Vagina (tissue), 2 donors: ENCODE measurements around the gene CSNK2A2.

Source experiments
- CTCF ChIP-seq, 3 experiments: fragments of 450-650 bp in 2 of 3; fragments of 200-600 bp in 1 of 3; sonication (generic) in 1 of 3; IDR thresholded peaks; one replicate each; pipeline ENCODE4 v1.5.1; 2017 to 2019; ENCODE audit warnings: antibody characterized with exemption in 3 of 3, mild to moderate bottlenecking in 2 of 3, moderate library complexity in 2 of 3
- POLR2AphosphoS5 ChIP-seq, 2 donors: sonication (generic); formaldehyde crosslinking; IDR thresholded peaks; one replicate each; pipeline ENCODE4 v1.9.0; 2017; ENCODE audit warnings: antibody characterized with exemption in 2 of 2, mild to moderate bottlenecking in 2 of 2, low read depth in 1 of 2; ENCODE audit not compliant: insufficient read depth in 1 of 2

DNA sequence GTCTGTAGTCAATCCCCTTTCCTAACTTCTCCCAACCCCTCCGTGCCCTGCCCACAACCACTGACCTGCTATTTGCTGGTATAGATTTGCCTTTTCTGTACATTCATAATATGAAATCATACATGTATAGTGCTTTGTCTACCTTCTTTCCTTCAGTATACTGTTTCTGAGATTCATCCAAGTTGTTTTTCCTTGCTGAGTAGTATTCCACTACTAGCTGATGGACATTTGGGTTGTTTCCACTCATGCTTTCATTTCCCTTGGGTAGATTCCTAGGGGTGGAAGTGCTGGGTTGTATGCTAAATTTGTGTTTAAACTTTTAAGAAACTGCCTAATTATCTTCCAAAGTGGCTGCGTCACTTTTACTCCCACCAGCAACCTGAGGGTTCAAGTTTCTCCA lies 27.7 kb downstream of the CSNK2A2 start:
- TF ChIP-seq POLR2AphosphoS5 (IDR thresholded peaks at IDR 0.05; ENCODE audit: insufficient read depth in 1 of 2, low read depth in 1 of 2) (no peak), CTCF (IDR thresholded peaks at IDR 0.05) (no peak)
